B cell (primary cell): ENCODE results near the gene AGFG2.

ENCODE experiments used
- EZH2 ChIP-seq: IDR thresholded peaks from 2 replicates; pipeline ENCODE4 v1.6.1; 2012; ENCODE audit warnings: borderline replicate concordance, low read depth, mild to moderate bottlenecking, moderate library complexity, low read length; ENCODE audit not compliant: insufficient read depth, poor library complexity, severe bottlenecking
- TF ChIP-seq, protein P1 (sequence below): fragments of 200-600 bp; IDR thresholded peaks from one replicate; pipeline ENCODE4 v1.8.0; 2022; ENCODE audit warnings: antibody characterized with exemption, mild to moderate bottlenecking

DNA sequence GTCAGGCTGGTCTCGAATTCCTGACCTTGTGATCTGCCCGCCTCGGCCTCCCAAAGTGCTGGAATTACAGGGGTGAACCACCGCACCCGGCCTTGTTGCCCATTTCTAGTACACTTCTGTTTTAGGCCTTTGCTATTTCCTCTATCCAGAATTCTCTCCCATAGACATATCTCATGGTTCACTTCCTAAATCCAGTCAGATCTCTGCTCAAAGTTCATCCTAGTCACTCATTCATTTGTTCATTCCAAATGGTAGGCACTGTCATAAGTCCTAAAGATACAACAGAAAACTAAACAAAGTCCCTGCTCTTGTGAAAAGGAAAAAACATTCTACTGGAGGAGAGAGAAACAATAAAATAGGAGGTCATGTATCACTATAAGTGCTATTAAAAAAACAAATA, 71.0 kb downstream of the AGFG2 start:
- TF ChIP-seq EZH2: no peak
- TF ChIP-seq, protein P1, sequence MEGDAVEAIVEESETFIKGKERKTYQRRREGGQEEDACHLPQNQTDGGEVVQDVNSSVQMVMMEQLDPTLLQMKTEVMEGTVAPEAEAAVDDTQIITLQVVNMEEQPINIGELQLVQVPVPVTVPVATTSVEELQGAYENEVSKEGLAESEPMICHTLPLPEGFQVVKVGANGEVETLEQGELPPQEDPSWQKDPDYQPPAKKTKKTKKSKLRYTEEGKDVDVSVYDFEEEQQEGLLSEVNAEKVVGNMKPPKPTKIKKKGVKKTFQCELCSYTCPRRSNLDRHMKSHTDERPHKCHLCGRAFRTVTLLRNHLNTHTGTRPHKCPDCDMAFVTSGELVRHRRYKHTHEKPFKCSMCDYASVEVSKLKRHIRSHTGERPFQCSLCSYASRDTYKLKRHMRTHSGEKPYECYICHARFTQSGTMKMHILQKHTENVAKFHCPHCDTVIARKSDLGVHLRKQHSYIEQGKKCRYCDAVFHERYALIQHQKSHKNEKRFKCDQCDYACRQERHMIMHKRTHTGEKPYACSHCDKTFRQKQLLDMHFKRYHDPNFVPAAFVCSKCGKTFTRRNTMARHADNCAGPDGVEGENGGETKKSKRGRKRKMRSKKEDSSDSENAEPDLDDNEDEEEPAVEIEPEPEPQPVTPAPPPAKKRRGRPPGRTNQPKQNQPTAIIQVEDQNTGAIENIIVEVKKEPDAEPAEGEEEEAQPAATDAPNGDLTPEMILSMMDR: no peak
